Lung (tissue), 12 donors: Measurements from ENCODE around the gene CDC42EP3. TPM values are rescaled to one million over a fixed set of nuclear protein-coding genes. Genes with fewer than 3 reads are reported as not detected.
A peak's percentile ranks its signal among the peaks of the same experiment; 100 is the strongest.

Experiments
- ATAC-seq: fragments of 200-7000 bp; cut with Tn5 transposase; one replicate; pipeline ENCODE4 v1.9.1; 2020; ENCODE audit warnings: moderate number of reproducible peaks; ENCODE audit not compliant: insufficient read depth, low FRiP score
- DNase-seq, 3 donors: peaks; one replicate each; pipeline ENCODE4 v3.0.0-alpha.2; 2013 to 2017
- H3K27ac ChIP-seq, 2 donors: one replicate each; pipeline ENCODE4 v1.5.1; 2013; ENCODE audit warnings: mild to moderate bottlenecking in 2 of 2, moderate library complexity in 2 of 2, control low read depth in 1 of 2, inconsistent platforms in 1 of 2, low read depth in 1 of 2, low read length in 1 of 2
- H3K27me3 ChIP-seq, 3 donors: one replicate each; pipeline ENCODE4 v1.5.1; 2013; ENCODE audit warnings: low read length in 2 of 3; ENCODE audit not compliant: control insufficient read depth in 3 of 3, insufficient read depth in 3 of 3
- H3K36me3 ChIP-seq, 4 donors: one replicate each; pipeline ENCODE4 v1.5.1; 2013; ENCODE audit warnings: low read length in 4 of 4, mild to moderate bottlenecking in 1 of 4, moderate library complexity in 1 of 4; ENCODE audit not compliant: control insufficient read depth in 4 of 4, insufficient read depth in 4 of 4
- H3K4me1 ChIP-seq, 5 donors: one replicate each; pipeline ENCODE4 v1.5.1; 2013; ENCODE audit warnings: low read length in 5 of 5, mild to moderate bottlenecking in 2 of 5, moderate library complexity in 1 of 5; ENCODE audit not compliant: control insufficient read depth in 5 of 5, insufficient read depth in 5 of 5
- H3K4me3 ChIP-seq: one replicate; pipeline ENCODE4 v1.5.1; 2013; ENCODE audit warnings: mild to moderate bottlenecking, control low read depth, moderate library complexity
- H3K9ac ChIP-seq, 2 donors: one replicate each; pipeline ENCODE4 v1.5.1; 2013; ENCODE audit warnings: low read length in 2 of 2, control low read depth in 1 of 2; ENCODE audit not compliant: insufficient read depth in 1 of 2
- H3K9me3 ChIP-seq, 4 donors: one replicate each; pipeline ENCODE4 v1.5.1; 2013; ENCODE audit warnings: low read length in 3 of 4, mild to moderate bottlenecking in 1 of 4, moderate library complexity in 1 of 4; ENCODE audit not compliant: control insufficient read depth in 4 of 4, insufficient read depth in 3 of 4
- CTCF ChIP-seq: IDR thresholded peaks from 2 replicates; pipeline ENCODE4 v1.5.1; 2012; ENCODE audit warnings: mild to moderate bottlenecking; ENCODE audit errors: control extremely low read depth, extremely low read depth
- WGBS, 2 donors: extraction: QIAGEN DNeasy Blood & Tissue Kit; methylation state at CpG; one replicate each; pipeline ENCODE4 v1.1.7; 2013; 5-methylcytosine and 5-hydroxymethylcytosine counted together
- polyA plus RNA-seq, 2 donors: library from polyadenylated mRNA; stranded (reverse); fragments of 200-250 nt; gene quantifications; one replicate each; pipeline ENCODE4 v1.2.1, GENCODE V29; 2013
- total RNA-seq, 2 donors: library from RNA; depleted of rRNA in 1 of 2; stranded (reverse); fragments of >200 nt in 1 of 2; gene quantifications; one replicate each; pipeline ENCODE4 v1.2.1, GENCODE V29; 2014 to 2021
- donor health status: control.
- donor health status: control.
- donor health status: Bipolar disorder and iron deficiency.
- donor health status: healthy.
- donor health status: DM: yes; HTN: yes; CAD: no.

Gene CDC42EP3
- total and polyA plus RNA-seq, 4 donors: 22.9 to 59.0 (median 38.0) TPM

- WGBS, 2 donors: 68 to 87% methylated on average over 4 of the region's 4 CpGs
- DNase-seq: no peak
- Histone ChIP-seq H3K27me3 (peaks cover 0 to 9% (median 0%) of the 10 kb centered on the region in 3 donors), H3K9me3 (no peaks in the 10 kb centered on the region), H3K36me3 (peaks cover 0 to 3% (median 1%) of the 10 kb centered on the region in 4 donors), H3K4me1 (peaks cover 0 to 10% (median 3%) of the 10 kb centered on the region in 5 donors), H3K4me3 (no peak overlapping the region), H3K9ac (no peak overlapping the region), H3K27ac (peak overlapping the region in 1 of 2 donors; percentile 14)
- ATAC-seq: no peak
- TF ChIP-seq CTCF: no peak
These were observed 34.9 kb downstream of the CDC42EP3 start for GRCh38 chr2:37636381-37637066.

- peaks cover 0 to 9% (median 0%) of the 10 kb centered on the region in 3 donors for H3K27me3 ChIP-seq
- 38 to 57% methylated on average over 8 of the region's 8 CpGs for WGBS, 2 donors
- no peak overlapping the region for H3K9ac ChIP-seq
- TF ChIP-seq CTCF: no peak
- H3K4me1 ChIP-seq: peaks cover 0 to 6% (median 3%) of the 10 kb centered on the region in 5 donors
- DNase-seq (peak in 1 of 3 donors; percentile 19), ATAC-seq (peak; percentile 75)
- no peaks in the 10 kb centered on the region for H3K36me3 ChIP-seq
- H3K27ac ChIP-seq: peak overlapping the region in 1 of 2 donors; percentile 13
- H3K9me3 ChIP-seq: no peaks in the 10 kb centered on the region
- H3K4me3 ChIP-seq: no peak overlapping the region
These were observed 35.7 kb downstream of the CDC42EP3 start for GRCh38 chr2:37635504-37636380.

GRCh38 chr2:37634914-37635503 is 36.4 kb downstream of the CDC42EP3 start:
- H3K36me3 ChIP-seq: no peaks in the 10 kb centered on the region
- H3K27me3 ChIP-seq: peaks cover 0 to 9% (median 0%) of the 10 kb centered on the region in 3 donors
- no peak overlapping the region for H3K9ac ChIP-seq
- no peak for ATAC-seq
- no peak for DNase-seq
- TF ChIP-seq CTCF: no peak
- no peaks in the 10 kb centered on the region for H3K9me3 ChIP-seq
- H3K4me1 ChIP-seq: peaks cover 0 to 6% (median 3%) of the 10 kb centered on the region in 5 donors
- 69 to 78% methylated on average over 8 of the region's 8 CpGs for WGBS, 2 donors
- H3K4me3 ChIP-seq: no peak overlapping the region
- peak overlapping the region in 1 of 2 donors; percentile 35 for H3K27ac ChIP-seq
